Iris pigment epithelial cell (primary cell): ENCODE measurements around the gene OTOG.
"Not testable (repeated sequence)": the region's sequence is repeated elsewhere in the genome, so short reads cannot be mapped to it uniquely, and the experiment has no call there.

Source experiments
- DNase-seq: peaks from one replicate; pipeline ENCODE4 v3.0.0-alpha.2; 2011; ENCODE audit warnings: low read depth

OTOG gene

GRCh38 chr11:17605651-17606122, 58.6 kb downstream of the OTOG start:
- DNase-seq: no peak

- DNase-seq: no peak
Observed at GRCh38 chr11:17606233-17607082, 59.4 kb downstream of the OTOG start.

- DNase-seq: no peak
Observed at GRCh38 chr11:17607083-17607429, 60.0 kb downstream of the OTOG start.

GRCh38 chr11:17607591-17608570, 60.8 kb downstream of the OTOG start:
- DNase-seq: no peak

- no peak for DNase-seq
Observed at GRCh38 chr11:17608821-17609220, 61.8 kb downstream of the OTOG start.

- DNase-seq: no peak
Observed at GRCh38 chr11:17609291-17610084, 62.4 kb downstream of the OTOG start.

GRCh38 chr11:17610085-17610894, 63.2 kb downstream of the OTOG start:
- no peak for DNase-seq

GRCh38 chr11:17611049-17611448, 64.0 kb downstream of the OTOG start:
- no peak for DNase-seq

GRCh38 chr11:17611503-17612220, 64.6 kb downstream of the OTOG start:
- DNase-seq: no peak

GRCh38 chr11:17612221-17613188, 65.4 kb downstream of the OTOG start:
- no peak for DNase-seq

GRCh38 chr11:17613428-17613962, 66.4 kb downstream of the OTOG start:
- no peak for DNase-seq

- DNase-seq: no peak
Observed at GRCh38 chr11:17613983-17614382, 66.9 kb downstream of the OTOG start.

- DNase-seq: not testable (repeated sequence)
Observed at GRCh38 chr11:17622711-17623110, 75.7 kb downstream of the OTOG start.

- DNase-seq: no peak
Observed at GRCh38 chr11:17629113-17629512, 82.1 kb downstream of the OTOG start.

GRCh38 chr11:17630936-17631335, 83.9 kb downstream of the OTOG start:
- DNase-seq: no peak

- DNase-seq: no peak
Observed at GRCh38 chr11:17631702-17632365, 84.8 kb downstream of the OTOG start.

GRCh38 chr11:17633279-17633986, 86.4 kb downstream of the OTOG start:
- DNase-seq: no peak
